HT-29 (cell line): ENCODE results near the gene CDHR1. TPM values are rescaled to one million over a fixed set of nuclear protein-coding genes. Genes with fewer than 3 reads are reported as not detected.
"Not testable (repeated sequence)": the region's sequence is repeated elsewhere in the genome, so short reads cannot be mapped to it uniquely, and the experiment has no call there.

ENCODE experiments used
- DNase-seq: peaks from one replicate; pipeline ENCODE4 v3.0.0-alpha.2; 2015; ENCODE audit warnings: low spot score
- total RNA-seq: library from RNA; depleted of rRNA; stranded (reverse); fragments of >200 nt; shearing (Covaris generic); gene quantifications from 2 replicates; pipeline ENCODE4 v1.2.3, GENCODE V29; 2014; rRNA removed

Gene CDHR1
- not detected in 2 replicates for total RNA-seq

DNA sequence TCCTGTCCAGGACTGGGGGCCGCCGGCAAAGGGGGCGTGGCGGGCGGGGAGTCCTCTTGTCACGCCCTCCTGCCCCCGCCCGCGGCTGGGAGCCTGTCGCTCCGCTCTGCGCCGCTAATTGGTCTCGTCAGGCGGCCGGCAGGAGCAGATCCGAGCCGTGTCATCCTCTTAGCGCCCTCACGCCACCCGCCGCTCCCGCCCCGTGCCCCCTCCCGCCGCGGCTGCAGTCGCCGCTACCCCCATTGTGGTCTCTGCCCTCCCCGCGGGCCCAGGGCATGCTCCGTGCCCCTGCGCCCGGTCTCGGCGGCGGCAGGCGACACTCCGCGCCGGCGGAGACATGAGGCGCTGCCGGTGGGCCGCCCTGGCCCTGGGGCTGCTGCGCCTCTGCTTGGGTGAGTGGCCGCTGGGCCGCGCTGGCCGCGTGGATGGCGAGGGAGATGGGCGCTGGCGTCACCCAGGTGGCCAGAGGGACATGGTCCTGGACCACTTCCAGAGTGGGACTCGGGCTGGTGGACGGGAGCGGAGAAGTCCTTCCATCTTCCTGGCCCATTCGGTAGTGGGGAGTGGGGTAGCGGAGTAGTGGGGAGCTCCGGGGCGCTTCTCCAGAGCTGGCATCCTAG is at the start of gene CDHR1:
CDHR1 (plus strand) TSS at position 114 of the 620 bp plus-strand sequence; CDS start at position 338, 224 bp downstream.
- DNase-seq = no peak

DNA sequence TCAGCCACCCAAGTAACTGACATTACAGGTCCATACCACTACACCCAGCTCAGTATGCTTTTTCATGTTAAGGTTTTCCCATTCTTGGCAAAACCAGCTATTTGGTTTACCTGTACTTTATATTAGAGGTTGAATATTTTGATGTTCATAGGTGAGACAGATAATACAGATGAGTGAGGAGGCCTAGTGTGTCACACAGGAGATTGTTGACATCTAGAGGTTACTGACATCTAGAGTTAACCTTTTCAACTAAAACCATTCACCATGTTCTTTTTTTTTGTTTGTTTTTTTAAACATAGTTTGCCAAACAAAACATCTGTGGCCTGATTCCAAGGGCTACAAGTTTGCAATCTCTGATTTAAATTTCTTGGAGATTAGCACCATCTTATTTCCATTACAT is 47.0 kb upstream of the CDHR1 start:
- DNase-seq = no peak

DNA sequence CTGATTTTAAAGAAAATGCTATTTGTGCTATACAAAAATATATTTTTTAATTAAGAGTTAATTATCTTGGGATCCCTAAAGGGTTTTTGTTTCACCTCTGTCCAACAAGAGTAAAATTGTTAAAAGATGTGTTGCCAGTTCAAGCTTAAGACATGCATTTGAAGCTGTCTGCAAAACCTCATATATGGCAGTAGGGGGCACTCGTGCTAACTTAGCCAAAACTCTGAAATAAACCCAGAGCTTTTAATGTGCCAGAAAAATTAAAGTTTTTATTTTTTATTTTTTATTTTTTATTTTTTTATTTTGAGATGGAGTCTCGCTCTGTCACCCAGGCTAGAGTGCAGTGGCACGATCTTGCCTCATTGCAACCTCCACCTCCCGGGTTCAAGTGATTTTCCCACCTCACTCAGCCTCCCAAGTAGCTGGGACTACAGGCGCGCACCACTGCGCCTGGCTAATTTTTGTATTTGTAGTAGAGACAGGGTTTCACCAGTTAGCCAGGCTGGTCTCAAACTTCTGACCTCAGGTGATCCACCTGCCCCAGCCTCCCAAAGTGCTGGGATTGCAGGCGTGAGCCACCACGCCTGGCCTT is 46.2 kb upstream of the CDHR1 start:
- DNase-seq = peak; percentile 38

DNA sequence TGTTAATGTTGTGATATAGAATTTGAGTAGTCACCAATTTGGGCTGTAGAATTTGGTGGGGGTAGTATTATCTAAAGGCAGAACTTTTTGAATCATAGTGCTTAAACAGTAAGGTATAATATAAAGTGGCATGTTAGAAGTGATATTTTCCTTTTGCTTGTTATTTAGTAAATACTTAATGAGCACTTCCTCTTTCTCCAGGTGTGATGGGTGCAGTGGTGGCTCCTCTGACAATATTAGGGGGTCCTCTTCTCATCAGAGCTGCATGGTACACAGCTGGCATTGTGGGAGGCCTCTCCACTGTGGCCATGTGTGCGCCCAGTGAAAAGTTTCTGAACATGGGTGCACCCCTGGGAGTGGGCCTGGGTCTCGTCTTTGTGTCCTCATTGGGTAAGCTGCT is 44.5 kb upstream of the CDHR1 start:
- no peak for DNase-seq

DNA sequence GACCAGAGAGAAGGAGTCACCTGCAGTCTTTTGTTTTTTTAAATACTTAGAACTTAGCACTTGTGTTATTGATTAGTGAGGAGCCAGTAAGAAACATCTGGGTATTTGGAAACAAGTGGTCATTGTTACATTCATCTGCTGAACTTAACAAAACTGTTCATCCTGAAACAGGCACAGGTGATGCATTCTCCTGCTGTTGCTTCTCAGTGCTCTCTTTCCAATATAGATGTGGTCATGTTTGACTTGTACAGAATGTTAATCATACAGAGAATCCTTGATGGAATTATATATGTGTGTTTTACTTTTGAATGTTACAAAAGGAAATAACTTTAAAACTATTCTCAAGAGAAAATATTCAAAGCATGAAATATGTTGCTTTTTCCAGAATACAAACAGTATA is 41.6 kb upstream of the CDHR1 start:
- DNase-seq = no peak

DNA sequence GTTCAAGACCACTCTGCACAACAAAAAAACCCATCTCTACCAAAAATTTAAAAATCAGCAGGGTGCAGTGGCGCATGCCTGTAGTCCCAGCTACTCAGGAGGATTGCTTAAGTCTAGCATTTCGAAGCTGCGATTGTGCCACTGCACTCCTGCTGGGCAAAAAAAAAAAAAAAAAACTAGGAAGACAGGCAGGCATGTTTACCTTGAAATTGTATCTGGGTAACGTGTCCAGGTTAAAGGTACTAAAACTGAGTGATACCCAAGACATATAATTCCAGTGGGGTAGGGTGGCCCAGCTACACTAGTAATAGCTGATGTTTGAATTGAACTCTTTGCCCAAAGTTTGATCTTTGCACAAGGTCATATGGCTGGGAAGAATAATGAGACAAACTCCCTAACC is 38.8 kb upstream of the CDHR1 start:
- no peak for DNase-seq

DNA sequence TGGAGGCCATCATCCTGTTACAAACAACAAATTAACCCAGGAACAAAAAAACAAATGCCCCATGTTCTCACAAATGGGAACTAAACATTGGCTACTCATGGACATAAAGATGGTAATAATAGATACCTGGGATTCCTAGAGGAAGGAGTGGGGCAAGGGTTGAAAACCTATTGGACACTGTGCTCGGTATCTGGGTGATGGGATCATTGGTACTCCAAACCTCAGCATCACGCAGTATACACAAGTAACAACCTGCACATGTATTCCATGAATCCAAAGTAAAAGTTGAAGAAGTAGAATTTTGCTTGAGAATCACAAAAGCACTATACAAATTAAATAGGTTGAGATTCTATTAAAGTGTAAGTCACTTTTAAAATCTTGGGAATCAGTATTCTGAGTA is 38.3 kb upstream of the CDHR1 start:
- DNase-seq = no peak

DNA sequence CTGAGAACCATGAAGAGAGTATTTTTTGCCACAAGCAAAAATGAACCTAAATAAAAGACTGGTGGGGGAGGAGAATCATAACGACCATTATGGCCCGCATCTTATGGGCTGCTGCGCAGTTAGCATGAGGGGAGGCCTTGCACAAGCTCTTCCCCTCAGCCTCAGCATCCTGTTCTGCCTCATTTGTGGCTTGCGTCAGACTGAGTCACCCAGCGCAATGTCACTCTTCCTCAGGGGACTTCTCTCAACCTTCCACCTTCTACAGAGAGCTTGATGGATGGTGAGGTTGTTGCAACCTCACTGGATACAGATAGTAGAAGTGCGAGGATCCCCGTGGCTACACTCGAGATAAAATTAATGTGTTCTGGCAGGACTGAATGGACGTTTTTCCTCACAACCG is 37.6 kb upstream of the CDHR1 start:
- DNase-seq = no peak

DNA sequence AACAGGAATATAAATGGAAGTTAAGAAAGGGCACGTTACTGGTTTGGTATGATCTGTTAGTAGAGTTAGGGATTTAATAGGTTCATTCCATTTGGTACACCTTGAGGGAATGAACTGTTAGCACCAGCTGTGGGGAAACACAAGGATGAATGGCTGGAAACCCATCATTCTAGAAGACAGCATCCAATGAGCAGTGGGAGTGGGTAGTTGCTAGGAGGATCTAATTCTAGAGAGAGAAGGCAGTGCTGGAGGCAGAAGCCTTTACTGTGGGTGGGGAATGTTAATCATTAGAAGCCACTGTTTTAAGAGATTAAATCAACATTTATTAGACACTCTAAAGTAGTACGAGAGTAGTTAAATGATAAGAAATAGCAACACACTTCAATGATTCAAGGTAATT is 36.3 kb upstream of the CDHR1 start:
- DNase-seq = no peak

DNA sequence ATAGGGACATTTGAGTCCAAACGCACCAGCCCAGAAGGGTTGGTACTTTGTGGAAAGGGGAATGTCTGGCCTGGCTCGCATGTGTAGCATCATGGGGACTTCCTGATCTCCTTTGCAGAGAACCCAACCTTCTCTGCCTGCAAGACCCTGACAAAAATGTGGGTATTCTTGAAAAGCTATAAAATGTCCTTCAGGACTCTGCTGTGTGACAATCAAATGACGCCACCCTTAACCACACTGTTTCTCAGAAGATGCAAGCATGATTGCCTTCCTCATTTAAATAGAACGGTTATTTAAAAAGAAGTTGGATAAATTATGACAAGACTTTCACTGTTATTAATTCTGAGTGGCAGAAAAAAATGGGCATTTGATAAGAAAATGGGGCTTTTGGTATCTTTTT is 35.8 kb upstream of the CDHR1 start:
- DNase-seq = no peak

DNA sequence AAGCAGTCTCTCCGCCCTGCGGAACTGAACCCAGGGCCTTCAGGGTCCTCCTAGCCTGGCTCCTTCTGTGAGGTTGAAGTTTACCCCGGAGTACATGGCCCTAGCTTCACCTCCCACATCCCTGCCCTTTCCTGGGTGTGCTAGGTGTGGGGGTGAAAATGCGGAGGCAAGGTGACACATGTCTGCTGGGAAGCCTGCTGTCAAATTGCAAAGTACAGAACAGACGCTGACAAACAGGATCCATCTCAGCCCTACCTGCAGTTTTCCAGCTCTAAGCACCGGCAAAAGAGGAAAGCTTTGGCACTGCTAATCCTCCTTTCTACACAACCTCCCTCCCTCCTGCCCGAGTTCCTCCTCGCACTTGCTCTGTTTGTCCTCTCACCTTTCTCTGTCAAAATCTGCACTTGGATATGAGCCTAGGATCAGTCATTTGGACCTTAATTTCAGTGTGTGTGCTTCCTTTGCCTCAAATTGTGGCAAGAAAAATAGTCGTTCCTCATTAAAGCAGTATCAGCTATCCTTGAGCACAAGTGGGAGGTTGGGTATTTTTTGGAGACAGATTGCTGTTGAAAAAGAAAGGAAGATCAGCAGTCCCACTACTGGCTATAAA is 35.2 kb upstream of the CDHR1 start:
- DNase-seq = no peak

DNA sequence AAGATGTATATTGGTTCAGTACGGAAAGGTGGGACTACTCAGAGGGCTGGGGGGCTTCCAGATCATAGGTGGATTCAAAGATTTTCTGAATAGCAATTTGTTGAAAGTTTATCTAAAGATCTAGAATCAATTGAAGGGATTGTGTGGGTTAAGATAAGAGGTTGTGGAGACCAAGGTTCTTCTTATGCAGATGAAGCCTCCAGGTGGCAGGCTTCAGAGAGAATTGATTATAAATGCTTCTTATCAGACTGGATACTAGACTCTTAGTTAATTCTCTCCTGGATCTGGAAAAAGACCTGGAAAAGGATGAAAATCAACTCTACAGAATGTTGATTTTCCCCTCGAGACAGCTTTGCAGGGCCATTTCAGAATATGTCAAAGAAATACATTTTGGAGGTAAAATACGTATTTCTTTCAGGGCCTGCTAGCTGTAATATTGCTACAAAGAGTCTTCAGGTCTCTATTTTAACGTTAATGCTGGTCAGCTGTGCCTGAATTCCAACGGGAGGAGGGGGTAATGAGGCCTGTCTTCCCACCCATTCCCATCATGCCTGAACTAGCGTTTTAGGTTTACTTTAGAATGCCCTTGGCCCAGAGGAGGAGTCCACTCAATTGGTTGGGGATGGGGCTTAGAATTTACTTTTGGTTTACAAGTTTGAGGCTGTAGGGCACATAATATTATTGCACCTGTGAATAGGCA is 33.5 kb upstream of the CDHR1 start:
- peak; percentile 23 for DNase-seq

DNA sequence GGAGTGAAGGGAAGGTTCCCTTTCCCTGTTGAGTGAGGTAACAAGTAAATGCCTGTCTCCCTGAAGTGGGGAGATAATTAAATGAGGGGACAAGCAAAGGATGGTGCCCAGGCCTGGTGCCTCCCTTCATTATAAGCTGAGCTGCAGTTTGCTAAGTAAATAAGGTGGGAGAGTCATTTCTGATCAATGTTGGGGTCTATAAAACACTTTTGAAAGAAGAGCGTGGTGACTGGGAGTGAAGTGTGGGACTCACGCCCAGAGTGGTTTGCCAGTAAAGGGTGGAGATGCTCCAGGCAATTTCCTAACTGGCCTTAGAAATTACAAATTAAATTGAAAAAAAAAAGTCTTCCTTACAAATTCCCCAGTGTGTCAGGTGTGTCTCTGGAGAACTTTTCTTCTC is 30.3 kb upstream of the CDHR1 start:
- no peak for DNase-seq

DNA sequence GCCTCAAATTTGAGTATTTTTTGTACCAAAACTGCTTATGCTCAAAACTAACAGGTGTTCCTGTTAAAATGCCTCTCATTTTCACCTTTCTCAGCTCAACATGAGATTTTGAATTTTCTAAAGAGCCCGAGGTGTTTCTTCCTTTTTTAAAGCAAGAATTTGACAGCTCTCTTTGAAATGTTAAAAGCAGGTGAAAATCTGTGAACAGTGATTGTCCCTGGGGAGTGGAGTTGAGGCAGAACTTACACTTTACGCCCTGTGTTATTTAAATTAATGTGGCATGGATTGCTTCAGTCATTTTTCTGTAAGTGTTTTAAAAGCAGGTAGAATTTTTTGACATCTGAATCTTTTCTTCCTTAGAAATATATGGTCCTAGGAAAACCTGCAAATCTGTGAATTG is 29.9 kb upstream of the CDHR1 start:
- no peak for DNase-seq

DNA sequence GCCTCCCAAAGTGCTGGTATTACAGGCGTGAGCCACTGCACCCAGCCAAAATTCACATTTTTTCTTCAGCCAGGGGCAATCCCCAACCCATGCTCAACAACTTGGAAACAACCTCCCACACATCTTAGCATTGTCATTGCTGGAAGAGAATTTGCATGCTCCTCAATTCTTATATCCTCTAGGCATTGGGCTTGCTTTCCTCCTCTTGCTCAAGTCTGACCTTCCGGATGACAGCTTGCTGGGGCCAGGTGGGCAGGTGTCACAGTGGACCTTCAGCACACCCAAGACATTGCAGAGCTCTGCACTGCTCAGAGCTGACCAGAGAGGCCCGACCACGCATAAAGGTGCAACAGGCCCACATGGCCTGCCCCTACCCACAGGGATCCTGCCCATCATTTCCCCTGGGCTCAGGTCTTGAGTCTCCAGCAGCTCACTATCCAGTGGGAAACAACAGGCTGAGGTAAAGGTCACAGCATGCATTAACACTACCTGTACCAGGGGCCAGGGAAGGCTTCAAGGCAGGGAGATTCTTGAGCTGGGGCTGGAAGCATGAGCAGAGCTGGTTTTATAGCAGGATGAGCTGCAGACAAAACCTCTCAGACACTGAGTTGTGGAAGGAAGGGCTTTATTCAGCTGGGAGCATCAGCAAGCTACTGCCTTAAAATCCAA is 27.6 kb upstream of the CDHR1 start:
- no peak for DNase-seq

DNA sequence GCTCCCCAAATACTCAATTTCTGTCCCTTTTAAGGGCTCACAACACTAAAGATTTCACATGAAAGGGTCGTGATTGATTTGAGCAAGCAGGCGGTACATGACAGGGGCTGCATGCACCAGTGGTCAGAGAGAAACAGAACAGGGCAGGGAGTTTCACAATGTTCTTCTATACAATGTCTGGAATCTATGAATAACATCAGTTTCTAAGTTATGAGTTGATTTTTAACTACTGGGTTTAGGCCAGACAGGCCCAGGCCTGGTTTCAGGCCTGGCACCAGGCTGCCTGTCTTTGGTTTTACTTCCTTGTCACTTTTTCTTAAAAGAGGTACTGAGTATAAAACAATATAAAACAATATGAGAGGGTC is 27.1 kb upstream of the CDHR1 start:
- DNase-seq = not testable (repeated sequence)

DNA sequence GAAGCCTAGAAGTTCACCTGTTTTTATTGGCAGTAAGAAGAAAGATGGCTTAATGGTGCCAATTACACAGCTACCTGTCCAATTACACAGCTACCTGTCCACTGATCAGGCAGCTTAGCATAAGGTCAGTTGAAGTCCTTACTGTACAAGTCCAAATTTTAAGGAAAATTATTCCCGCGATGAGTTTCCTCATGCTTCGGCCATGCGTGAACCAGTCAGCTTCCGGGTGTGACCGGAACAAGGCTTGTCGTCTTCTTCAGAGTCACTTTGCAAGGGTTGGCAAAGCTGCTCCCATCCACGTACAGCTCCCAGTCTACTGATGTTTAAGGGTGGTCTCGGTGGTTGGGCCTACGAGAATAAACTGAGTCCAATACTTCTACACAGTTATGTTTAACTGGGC is 26.0 kb upstream of the CDHR1 start:
- DNase-seq = not testable (repeated sequence)

DNA sequence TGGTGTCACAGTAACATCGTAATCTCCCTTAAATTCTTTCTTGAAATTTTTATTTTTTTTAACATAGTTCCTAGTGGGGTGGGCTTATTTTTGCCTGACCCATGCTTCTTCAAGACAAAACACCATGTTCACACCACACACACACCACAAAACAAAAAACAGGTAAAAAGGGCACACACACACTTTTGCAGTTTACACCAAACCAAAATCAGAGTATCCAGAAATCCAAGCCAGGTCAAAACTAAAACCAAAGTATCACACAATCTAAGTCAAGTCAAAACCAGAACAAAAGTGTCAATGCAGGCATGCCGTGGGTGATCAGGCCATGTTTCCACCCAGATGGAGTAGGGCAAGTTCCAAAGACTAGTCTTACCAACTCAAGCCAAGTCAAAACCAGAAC is 23.1 kb upstream of the CDHR1 start:
- DNase-seq = not testable (repeated sequence)

DNA sequence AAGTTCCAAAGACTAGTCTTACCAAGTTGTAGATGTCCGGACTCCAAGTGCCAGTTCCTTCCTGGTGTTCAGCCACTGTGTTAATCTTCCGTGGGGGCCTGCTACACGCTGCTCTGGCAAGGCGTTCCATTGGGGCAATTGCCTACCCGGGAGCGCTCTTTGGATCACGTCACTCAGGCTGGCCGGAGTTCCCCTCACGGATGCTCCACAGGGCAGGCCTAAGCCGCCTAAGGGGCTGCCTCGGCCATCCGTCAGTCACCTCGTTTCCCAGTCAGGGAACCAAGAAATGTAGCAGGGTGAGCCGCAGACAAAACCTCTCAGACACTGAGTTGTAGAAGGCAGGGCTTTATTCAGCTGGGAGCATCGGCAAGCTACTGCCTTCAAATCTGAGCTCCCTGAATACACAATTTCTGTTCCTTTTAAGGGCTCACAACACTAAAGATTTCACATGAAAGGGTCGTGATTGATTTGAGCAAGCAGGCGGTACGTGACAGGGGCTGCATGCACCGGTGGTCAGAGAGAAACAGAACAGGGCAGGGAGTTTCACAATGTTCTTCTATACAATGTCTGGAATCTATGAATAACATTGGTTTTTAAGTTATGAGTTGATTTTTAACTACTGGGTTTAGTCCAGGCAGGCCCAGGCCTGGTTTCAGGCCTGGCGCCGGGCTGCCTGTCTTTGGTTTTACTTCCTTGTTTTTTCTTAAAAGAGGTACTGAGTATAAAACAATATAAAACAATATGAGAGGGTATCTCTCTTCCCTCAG is 22.5 kb upstream of the CDHR1 start:
- DNase-seq = not testable (repeated sequence)

DNA sequence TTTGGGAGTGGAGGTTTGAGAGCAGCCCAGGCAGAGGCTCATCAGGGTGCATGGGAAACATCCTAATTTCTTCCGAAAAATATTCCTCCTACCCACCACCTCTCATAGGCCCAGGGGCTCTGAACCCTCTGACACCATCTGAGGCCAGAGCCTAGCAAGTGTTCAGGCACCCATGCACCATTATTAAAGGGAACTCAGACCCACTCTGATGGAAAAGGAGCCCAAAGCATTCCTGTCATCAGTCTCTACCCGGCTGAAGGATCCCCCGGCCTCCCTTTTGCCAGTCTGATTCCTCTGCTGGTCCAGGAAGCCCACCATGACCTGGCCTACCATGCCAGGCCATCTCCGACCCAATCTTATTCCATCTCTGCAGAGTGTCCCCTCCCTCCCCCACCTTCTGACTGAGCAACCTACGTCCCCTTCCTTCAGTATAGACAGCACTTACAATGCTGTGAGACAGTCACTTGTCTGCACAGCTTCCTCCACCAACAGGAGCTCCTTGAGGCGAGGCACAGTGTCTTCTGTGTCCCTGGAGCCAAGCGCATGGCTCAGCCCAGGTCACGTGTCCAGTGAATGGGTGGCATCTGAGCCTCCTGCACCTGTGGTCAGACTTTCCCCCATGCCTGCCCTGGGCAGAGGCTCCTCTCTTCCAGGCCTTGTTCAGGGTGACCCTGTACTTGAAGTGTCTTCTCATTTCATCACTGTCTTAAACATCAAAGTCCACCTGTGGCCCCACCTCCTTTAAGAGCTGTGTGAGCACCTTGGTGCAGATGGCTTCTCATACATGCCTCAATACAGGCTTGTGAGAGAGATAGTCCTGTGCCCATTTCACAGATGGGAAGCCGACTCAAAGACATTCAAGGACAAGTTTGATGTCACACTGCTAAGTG is 21.6 kb upstream of the CDHR1 start:
- DNase-seq = no peak
